HG03175 (cell line): ENCODE measurements around the gene DFFB.

ENCODE experiments used
- ATAC-seq: cut with Tn5 transposase; IDR thresholded peaks from one replicate; pipeline ENCODE4 v1.9.1; 2021; ENCODE audit warnings: mild to moderate bottlenecking, moderate library complexity; ENCODE audit not compliant: unreplicated experiment

The DFFB gene

GRCh38 chr1:3894626-3895278 is 37.5 kb downstream of the DFFB start:
- ATAC-seq = no peak

- no peak for ATAC-seq
These were observed 38.1 kb downstream of the DFFB start for GRCh38 chr1:3895279-3895950.

- ATAC-seq = no peak
These were observed 38.7 kb downstream of the DFFB start for GRCh38 chr1:3895951-3896325.

- no peak for ATAC-seq
These were observed 39.2 kb downstream of the DFFB start for GRCh38 chr1:3896396-3897000.

GRCh38 chr1:3898475-3898735 is 41.1 kb downstream of the DFFB start:
- no peak for ATAC-seq

- no peak for ATAC-seq
These were observed 41.9 kb downstream of the DFFB start for GRCh38 chr1:3898994-3899753.

GRCh38 chr1:3899754-3900149 is 42.5 kb downstream of the DFFB start:
- ATAC-seq = peak; percentile 2

GRCh38 chr1:3900150-3900968 is 43.1 kb downstream of the DFFB start, which contains the start of gene C1orf174:
TSS of gene C1orf174 (minus strand) at chr1:3900272. CDS start at chr1:3900186, 86 bp downstream.
- peak; percentile 70 for ATAC-seq

- peak; percentile 57 for ATAC-seq
These were observed 43.8 kb downstream of the DFFB start for GRCh38 chr1:3900969-3901529.

- ATAC-seq = no peak
These were observed 44.8 kb downstream of the DFFB start for GRCh38 chr1:3902111-3902511.

GRCh38 chr1:3902571-3903091 is 45.4 kb downstream of the DFFB start:
- ATAC-seq = no peak

- ATAC-seq = no peak
These were observed 46.1 kb downstream of the DFFB start for GRCh38 chr1:3903141-3904005.

GRCh38 chr1:3904006-3904842 is 46.9 kb downstream of the DFFB start:
- no peak for ATAC-seq

- no peak for ATAC-seq
These were observed 47.5 kb downstream of the DFFB start for GRCh38 chr1:3904843-3905185.

- no peak for ATAC-seq
These were observed 48.1 kb downstream of the DFFB start for GRCh38 chr1:3905266-3905952.

GRCh38 chr1:3905953-3906671 is 48.8 kb downstream of the DFFB start:
- no peak for ATAC-seq

GRCh38 chr1:3906672-3907020 is 49.4 kb downstream of the DFFB start:
- no peak for ATAC-seq
